NCI-H524 treated with DMSO at 0.1 percent for 48 hours (cell line): ENCODE data around the gene APCDD1.

Experiments
- DNase-seq: peaks from one replicate; lab custom pipeline; 2025; lab: John Stamatoyannopoulos, UW

The APCDD1 gene

DNA sequence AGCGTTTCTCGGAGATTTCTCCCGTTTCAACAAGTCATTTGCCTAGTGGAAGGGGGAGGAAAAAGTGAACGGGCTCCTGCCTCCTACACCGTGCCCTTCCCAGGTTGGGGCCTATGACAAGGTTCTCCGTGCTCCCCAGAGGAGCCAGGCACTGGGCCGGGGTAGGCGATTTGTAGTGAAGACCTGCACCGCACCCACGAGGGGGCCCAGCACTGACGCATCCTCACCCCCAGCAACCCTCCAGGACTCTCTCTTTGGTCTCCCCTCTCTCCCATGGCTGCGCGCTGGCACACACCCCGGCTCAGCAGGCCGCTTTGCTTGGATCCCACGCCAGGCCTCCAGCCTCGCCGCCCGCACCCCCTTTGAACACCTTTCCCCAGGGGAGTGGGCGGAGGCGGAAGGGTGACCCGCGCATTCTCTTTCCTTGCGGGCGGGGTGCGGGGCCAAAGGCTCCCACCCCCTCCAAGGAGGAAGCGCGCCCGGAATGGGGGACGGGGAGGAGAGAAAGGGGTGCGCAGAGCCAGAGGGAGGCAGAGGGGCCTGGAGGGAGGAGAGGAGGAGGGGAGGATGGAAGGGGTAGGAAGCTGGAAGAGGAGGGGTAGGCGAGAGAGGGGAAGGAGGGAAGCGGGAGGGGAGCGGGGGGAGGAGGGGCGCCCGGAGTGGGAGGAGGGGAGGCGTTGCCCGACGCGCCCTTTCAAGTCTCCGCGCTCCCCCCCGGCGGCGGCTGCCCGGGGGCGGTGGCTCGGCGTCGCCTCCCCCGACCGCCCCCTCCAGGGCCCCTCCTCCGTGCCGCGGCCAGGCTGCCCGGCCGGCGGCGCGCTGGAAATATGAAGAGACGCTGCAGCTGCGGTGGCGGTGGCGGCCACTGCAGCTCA is at the start of gene APCDD1:
Gene APCDD1 (plus strand): TSS at position 830 of the 875 bp plus-strand sequence. CDS start 347 bp downstream, outside the sequence.
- no peak for DNase-seq

GRCh38 chr18:10405014-10405493 is 49.4 kb upstream of the APCDD1 start:
- no peak for DNase-seq

GRCh38 chr18:10405816-10406663 is 48.4 kb upstream of the APCDD1 start:
- DNase-seq, result peak; percentile 52

DNA sequence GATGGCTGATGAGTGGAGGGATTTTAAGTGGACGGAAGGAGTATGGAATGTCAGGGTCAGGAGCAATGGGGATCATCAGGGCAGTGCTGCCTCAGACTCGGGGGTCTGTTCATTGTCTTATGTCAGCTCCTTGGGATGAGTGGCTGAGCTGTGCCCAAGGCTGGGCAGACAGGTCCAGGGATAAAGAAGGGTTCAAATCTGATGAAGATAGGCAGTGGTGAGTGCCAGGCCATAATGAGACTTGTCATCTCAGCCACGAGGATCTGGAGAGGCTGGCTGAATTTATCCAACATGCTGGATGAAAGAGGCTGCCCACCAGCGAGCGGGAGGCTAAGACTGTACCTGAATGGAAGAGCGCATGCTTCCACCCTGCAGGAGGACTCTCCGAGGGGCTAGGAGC is 46.3 kb upstream of the APCDD1 start:
- no peak for DNase-seq

GRCh38 chr18:10409041-10409440 is 45.4 kb upstream of the APCDD1 start:
- DNase-seq, result no peak

DNA sequence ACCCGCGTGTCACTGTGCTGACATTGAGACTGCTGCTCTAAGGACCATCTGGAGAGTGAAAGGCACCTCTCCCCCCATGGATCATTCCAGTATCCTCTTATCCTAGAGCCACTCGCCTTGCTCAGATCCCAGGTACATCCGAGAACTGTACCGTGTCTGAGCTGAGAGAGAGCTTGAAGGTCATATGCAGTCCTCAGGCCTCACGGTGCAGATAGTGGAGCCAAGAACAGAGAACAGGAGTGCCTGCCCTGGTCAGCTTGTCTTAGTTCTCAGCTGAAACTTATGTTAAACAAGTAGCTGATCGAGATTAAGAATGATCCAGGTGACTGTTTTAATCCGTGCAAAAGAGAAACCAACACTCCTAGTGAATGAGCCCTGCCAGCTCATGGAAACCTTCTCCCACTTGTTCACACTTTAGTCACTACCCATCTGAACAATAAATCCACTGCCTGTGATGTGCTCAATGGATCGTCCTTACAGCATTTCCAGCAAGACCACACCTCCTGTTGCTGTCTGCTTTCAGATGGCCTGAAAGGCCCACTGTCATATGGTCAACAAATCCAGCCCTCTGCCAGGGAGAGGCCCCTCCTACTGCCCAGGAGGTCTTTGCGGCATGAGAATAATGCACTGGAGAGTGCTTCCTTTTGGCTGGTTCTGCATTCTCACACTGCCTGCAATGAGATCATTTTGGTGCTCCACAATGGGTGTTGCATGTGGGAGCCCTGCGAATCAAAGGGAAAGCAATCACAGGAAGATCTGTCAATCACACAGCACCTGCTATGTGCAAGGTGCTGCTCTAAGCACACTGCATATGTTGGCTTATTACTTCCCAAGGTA is 43.7 kb upstream of the APCDD1 start:
- DNase-seq, result no peak

DNA sequence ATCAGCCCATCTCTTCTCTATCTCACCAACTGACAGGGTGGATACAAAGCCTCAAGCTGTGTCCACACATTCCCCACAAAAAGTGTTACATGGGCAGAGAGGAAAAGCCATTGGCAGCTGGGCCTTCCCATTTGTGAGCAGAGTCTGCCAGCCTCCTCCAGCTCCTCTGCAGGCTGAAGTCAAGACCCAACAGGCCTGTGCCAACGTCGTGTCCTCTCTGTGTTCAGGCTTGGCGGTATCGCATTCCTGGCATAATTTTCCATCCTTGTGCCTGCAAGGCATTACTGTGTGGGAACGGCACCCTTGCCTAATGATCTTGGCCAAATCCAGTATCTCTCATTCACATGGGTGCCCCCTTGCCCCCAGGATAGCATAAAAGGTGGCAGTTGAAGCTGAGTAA is 41.5 kb upstream of the APCDD1 start:
- no peak for DNase-seq

DNA sequence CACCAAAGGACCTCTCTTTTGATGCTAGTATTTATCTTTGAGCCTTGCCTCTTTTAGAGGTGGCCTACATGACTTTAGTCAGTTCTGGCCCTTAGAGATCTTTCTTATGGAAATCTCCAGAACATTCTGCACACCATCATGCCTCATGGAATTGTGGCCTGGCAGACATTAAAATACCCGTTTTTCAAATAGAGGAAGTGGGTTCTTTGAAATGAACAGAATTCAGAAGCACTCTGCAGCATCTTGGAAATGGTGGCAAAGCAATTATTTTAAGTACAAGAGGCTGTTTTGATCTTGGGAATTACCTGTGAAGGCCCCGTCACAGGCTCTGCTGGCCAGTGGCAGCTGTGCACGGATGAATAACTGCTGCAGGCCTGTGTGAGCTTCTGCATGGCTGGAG is 40.7 kb upstream of the APCDD1 start:
- no peak for DNase-seq

GRCh38 chr18:10414293-10414842 is 40.1 kb upstream of the APCDD1 start:
- no peak for DNase-seq

DNA sequence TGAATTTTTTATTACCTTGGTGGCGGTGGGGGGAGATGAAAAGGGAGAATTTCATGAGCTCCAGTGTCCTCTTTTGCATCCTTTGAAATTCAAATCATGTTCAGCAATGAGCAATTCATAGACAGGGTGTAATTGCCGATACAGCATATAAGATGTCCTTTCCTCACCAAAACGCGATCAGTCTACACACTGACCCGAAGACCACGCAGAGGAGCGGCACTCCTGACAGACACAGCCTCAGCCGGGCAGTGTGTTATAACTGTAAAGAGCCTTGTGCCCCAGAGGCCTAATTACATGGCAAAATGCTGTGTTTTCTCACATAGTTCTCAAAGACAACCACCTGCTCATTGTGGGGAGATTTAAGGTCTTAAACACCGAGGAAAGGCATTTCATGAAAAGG is 38.4 kb upstream of the APCDD1 start:
- DNase-seq, result no peak

- DNase-seq, result no peak
Measured at GRCh38 chr18:10417191-10417590, 37.2 kb upstream of the APCDD1 start.

DNA sequence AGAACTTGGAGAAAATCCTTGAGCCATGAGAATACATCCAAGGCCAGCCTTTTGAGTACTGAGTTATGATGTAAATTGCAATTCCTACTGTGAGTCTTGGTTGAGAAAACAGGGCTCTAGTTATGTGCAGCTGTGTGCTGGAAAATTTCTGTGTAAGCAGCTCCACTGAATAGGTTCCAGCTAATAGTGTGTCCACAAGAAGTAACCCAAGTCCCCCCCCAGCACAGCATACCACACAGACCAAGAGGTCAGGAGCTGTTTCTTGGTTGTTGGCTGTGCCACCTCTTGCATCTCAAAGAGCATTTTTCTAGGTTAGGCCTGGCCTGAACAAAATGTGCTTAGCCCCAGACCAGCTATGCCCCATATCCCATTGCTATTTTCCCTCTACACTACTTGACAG is 36.8 kb upstream of the APCDD1 start:
- DNase-seq, result no peak

GRCh38 chr18:10418836-10419235 is 35.6 kb upstream of the APCDD1 start:
- DNase-seq, result peak; percentile 52

GRCh38 chr18:10419420-10420103 is 34.9 kb upstream of the APCDD1 start:
- DNase-seq, result no peak

DNA sequence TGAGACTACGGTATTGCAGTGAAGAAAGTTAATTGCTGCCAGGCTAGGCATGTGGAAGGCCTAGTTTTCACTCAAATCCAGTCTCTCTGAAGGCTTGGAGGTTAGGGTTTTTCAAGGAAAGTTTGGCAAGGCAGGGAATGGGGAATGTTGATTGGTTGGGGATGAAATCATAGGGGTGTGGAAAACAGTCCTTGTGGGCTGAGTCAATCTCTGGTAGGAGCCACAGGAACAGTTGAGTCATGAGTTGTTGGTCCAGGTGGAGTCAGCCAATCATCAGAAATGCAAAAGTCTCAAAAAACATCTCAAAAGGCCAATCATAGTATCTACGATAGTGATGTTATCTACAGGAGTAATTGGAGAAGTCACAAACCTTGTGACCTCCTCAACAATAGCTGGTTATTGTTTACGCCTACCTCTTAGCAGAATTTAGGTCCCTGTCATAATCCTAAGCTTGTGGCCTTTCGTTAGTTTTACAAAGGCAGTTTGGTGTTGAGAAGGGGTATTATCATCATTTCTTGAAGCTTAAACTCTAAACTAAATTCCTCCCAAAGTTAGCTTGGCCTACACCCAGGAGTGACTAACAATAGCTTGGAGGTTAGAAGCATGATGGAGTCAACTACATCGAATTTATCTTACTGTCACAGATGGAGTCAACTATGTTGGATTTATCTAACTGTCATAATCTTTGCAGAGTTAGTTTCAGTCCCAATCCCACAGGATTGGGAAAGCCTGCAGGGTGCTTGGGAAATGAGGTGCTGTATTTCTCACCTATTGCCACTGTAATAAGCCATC is 33.7 kb upstream of the APCDD1 start:
- no peak for DNase-seq

- DNase-seq, result no peak
Measured at GRCh38 chr18:10421859-10422258, 32.6 kb upstream of the APCDD1 start.

DNA sequence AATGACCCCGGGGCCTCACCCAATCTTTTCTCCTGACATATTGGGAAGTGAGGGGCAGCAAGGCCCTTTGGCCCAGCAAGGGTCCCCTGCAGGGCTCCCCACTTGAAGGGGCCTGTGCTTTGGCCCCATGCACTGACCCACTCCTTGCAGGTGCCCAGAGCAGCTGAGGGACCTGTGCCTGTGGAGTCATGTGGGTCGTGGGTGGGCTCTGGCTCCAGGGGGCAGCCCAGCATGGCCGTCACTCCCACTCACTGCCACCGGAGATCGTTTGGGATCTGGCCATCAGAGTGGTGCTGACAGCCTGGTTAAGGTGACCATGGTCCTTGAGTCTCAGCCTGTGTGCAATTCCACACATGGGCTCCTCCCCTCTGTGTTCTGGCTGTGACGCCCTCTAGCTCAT is 31.7 kb upstream of the APCDD1 start:
- DNase-seq, result no peak

- DNase-seq, result no peak
Measured at GRCh38 chr18:10424585-10425307, 29.7 kb upstream of the APCDD1 start.

- DNase-seq, result no peak
Measured at GRCh38 chr18:10430677-10431076, 23.8 kb upstream of the APCDD1 start.

DNA sequence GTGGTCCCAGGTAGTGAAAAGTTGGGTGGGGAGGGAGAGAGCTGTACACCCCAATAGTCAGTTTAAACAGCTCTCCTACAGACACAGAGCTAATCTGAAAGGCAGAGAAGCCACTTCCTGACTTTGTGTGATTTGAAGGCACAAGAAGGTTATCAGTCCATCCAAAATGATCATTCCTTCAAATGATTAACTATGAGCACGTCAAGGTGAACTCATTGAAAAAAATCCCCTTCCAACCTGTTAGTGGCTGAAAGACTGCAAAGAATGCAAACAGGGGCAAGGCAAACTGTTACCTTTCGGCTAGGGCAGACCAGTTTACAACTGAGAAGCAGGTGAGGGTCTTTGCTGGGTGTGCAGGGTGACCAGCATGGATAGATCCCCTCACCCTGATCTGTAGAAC is 22.8 kb upstream of the APCDD1 start:
- DNase-seq, result no peak
